Left renal pelvis (tissue), 4 donors: ENCODE data around the gene EPX. TPM values are rescaled to one million over a fixed set of nuclear protein-coding genes. Genes with fewer than 3 reads are reported as not detected.
"Not testable (repeated sequence)": the region's sequence is repeated elsewhere in the genome, so short reads cannot be mapped to it uniquely, and the experiment has no call there.

ENCODE experiments used
- DNase-seq, 4 donors: peaks; one replicate each; pipeline ENCODE4 v3.0.0-alpha.2; 2013; ENCODE audit warnings: low read depth in 4 of 4, low spot score in 3 of 4
- polyA plus RNA-seq, 4 donors: library from polyadenylated mRNA; unstranded; fragments of 120-200 nt; gene quantifications; one replicate each; pipeline ENCODE4 v1.2.1, GENCODE V29; 2013; ENCODE audit not compliant: insufficient read length in 4 of 4

The EPX gene
- 1 to 10 TPM in 1 of 4 donors, under 1 TPM in 3; 0.37 to 1.8 (median 0.59) TPM for polyA plus RNA-seq

DNA sequence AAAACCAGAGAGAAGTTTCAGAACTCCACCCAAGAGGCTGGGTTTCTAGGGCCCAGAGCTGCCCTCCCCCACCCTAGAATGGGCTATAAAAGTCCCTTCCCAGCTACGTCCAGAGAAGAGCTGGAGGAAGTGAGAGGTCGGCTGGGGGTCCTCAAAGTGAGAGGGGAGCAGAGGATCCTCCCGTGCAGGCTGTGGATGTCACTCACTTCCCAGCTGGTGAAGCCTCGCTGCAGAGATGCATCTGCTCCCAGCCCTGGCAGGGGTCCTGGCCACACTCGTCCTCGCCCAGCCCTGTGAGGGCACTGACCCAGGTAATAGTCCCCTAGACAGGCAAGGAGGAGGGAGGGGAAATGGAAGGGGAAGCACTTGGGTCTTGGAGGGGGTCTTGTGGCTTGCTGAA lies at the start of gene EPX:
TSS of gene EPX (plus strand) at position 115 of the 400 bp plus-strand sequence. CDS start at position 236, 121 bp downstream.
- no peak for DNase-seq

GRCh38 chr17:58143335-58143734 lies 49.2 kb upstream of the EPX start:
- not testable (repeated sequence) for DNase-seq

DNA sequence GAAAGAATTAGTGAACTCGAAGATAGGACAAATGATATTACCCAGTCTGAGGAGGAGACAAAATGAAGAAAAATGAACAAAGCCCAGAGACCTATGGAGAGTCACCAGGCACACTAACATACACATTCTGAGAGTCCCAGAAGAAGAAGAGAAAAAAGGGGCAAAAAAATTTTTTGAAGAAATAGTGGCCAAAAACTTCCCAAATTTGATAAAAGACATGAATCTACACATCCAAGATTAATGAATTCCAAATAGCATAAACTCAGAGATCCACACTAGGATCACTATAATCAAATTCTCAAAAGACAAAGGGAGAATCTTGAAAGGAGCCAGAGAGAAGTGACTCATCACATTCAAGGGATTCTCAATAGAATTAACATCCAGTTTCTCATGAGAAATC lies 47.7 kb upstream of the EPX start:
- DNase-seq: no peak

- DNase-seq: no peak
Measured at GRCh38 chr17:58147930-58148434, 44.5 kb upstream of the EPX start, which contains the start of gene OR4D1. OR4D1 (plus strand) TSS chr17:58148384; CDS start chr17:58155154, 6,770 bp downstream.

GRCh38 chr17:58148609-58149008 lies 43.9 kb upstream of the EPX start:
- DNase-seq: no peak

GRCh38 chr17:58150394-58150793 lies 42.1 kb upstream of the EPX start:
- DNase-seq: no peak

- DNase-seq: no peak
Measured at GRCh38 chr17:58153046-58153445, 39.5 kb upstream of the EPX start.

DNA sequence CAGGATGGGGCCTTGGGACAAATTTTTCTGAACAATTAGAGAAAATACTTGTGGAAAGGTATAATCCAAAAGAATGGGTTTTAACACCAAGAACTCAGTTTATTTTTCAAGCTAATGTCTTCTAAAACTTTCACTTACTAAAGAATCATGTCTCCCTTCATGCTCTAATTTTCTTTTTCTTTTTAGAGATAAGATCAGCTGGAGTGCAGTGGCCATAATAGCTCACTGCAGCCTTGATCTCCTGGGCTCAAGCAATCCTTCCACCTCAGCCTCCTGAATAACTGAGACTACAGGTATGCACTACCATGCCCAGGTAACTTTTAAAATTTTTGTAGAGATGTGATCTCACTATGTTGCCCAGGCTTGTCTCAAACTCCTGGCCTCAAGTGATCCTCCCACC lies 38.9 kb upstream of the EPX start:
- no peak for DNase-seq

GRCh38 chr17:58156839-58157803 lies 35.4 kb upstream of the EPX start:
- DNase-seq: no peak

- no peak for DNase-seq
Measured at GRCh38 chr17:58158181-58158580, 34.3 kb upstream of the EPX start.

DNA sequence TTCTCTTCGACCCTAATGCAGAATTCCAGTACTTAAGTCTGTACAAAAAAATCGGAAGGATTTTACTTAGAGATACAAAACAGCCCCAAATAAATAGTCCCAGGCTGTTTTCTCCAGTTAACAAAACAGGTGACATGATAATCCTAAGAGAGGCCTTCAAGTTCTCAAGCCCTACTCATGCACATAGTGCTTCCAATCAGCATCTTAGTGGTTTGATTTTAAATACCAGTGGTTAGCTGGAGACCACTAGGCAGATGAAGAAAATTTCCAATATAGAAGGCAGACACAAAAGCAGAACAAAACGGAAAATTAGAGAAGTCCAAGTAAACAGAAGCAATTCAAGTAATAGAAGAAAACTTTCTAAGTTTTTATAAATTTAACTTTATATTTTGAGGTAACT lies 31.0 kb upstream of the EPX start:
- DNase-seq: no peak

DNA sequence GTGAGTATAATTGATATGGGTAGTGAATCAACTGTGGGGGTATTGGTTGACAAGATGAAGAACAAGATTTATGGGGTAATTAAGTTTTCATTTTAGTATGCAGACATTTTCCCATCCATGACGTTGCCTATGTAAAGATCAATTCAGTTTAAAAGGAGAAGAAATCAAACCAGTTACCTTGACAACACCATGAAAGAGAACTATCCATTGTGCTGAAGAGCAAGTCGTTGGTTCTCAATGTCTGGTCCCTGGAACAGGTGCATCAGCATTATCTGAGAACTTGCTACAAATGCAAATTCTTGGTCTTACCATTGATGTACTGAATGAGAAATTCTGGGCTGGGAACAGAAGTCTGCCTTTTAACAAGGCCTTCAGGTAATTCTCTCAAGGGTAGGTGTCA lies 26.5 kb upstream of the EPX start:
- DNase-seq: no peak

- DNase-seq: no peak
Measured at GRCh38 chr17:58166682-58167081, 25.8 kb upstream of the EPX start, which contains the start of gene OR4D2. OR4D2 (plus strand) TSS chr17:58166982; CDS start chr17:58169656, 2,674 bp downstream.

GRCh38 chr17:58170622-58171021 lies 21.9 kb upstream of the EPX start:
- no peak for DNase-seq

- DNase-seq: no peak
Measured at GRCh38 chr17:58172369-58173071, 20.0 kb upstream of the EPX start.

GRCh38 chr17:58174871-58175270 lies 17.7 kb upstream of the EPX start:
- no peak for DNase-seq

DNA sequence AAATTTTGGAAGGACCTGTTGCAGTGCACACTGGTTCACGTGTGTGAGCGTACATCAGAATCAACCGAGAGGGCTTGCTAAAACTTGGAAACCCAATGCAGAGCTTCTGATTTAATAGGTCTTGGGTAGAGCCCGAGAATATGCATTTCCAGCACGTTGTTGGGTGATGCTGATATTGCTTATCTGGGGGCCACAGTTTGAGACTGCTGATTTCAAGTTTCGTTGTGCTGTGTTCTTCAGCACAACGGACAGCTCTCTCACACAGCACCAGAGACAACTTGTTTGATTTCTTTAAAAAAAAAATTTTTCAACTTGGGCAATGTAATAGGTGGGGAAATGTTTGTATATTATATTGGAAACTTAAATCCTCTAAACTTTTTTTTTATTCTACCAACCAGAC lies 16.3 kb upstream of the EPX start:
- no peak for DNase-seq

- DNase-seq: no peak
Measured at GRCh38 chr17:58181796-58182195, 10.7 kb upstream of the EPX start.

- DNase-seq: no peak
Measured at GRCh38 chr17:58183514-58183913, 9.0 kb upstream of the EPX start.

- DNase-seq: no peak
Measured at GRCh38 chr17:58184308-58184985, 8.1 kb upstream of the EPX start.
